Measurements from ENCODE around the gene CRTC3. TPM values are rescaled to one million over a fixed set of nuclear protein-coding genes. Genes with fewer than 3 reads are reported as not detected.
"Not testable (repeated sequence)": the region's sequence is repeated elsewhere in the genome, so short reads cannot be mapped to it uniquely, and the experiment has no call there.

Gene CRTC3
- total RNA-seq, 4 donors from 2014 or later: 19.8 to 33.1 (median 25.9) TPM

- TF ChIP-seq, protein P1, sequence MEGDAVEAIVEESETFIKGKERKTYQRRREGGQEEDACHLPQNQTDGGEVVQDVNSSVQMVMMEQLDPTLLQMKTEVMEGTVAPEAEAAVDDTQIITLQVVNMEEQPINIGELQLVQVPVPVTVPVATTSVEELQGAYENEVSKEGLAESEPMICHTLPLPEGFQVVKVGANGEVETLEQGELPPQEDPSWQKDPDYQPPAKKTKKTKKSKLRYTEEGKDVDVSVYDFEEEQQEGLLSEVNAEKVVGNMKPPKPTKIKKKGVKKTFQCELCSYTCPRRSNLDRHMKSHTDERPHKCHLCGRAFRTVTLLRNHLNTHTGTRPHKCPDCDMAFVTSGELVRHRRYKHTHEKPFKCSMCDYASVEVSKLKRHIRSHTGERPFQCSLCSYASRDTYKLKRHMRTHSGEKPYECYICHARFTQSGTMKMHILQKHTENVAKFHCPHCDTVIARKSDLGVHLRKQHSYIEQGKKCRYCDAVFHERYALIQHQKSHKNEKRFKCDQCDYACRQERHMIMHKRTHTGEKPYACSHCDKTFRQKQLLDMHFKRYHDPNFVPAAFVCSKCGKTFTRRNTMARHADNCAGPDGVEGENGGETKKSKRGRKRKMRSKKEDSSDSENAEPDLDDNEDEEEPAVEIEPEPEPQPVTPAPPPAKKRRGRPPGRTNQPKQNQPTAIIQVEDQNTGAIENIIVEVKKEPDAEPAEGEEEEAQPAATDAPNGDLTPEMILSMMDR (IDR thresholded peaks at IDR 0.05): no peak
- TF ChIP-seq POLR2A (IDR thresholded peaks at IDR 0.05): no peak
- Histone ChIP-seq H3K27ac (no peak overlapping the region), H3K36me3 (peaks cover 0 to 98% (median 0%) of the 10 kb centered on the region in 3 donors), H3K4me1 (no peaks in the 10 kb centered on the region), H3K27me3 (no peaks in the 10 kb centered on the region), H3K4me3 (no peak overlapping the region), H3K9me3 (no peaks in the 10 kb centered on the region)
- DNase-seq: no peak
Measured at GRCh38 chr15:90497376-90497775, 32.3 kb upstream of the CRTC3 start.

- Histone ChIP-seq H3K36me3 (peaks cover 0 to 98% (median 0%) of the 10 kb centered on the region in 3 donors), H3K4me1 (no peaks in the 10 kb centered on the region), H3K27me3 (no peaks in the 10 kb centered on the region), H3K4me3 (no peak overlapping the region), H3K9me3 (no peaks in the 10 kb centered on the region), H3K27ac (no peak overlapping the region)
- TF ChIP-seq, protein P1 (IDR thresholded peaks at IDR 0.05): no peak
- TF ChIP-seq POLR2A (IDR thresholded peaks at IDR 0.05): no peak
- DNase-seq: peak in 1 of 3 donors; percentile 54
Measured at GRCh38 chr15:90497912-90498311, 31.8 kb upstream of the CRTC3 start.

DNA sequence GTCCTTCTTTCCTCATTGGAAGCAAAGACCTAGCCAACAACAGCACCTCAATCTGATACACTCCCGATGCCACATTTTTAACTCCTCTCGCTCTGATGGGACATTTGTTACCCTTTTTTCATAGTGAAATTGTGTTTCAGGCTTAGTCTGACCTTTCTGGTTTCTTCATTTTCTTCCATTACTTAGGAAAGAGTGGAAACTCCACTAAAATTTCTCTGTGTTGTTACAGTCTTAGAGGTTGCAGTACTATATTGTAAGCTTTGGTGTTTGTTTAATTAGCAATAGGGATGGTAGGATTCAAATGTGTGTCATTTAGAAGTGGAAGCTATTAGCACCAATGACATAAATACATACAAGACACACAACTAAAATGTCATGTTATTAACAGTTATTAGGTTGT is 29.6 kb upstream of the CRTC3 start:
- Histone ChIP-seq H3K4me1 (no peaks in the 10 kb centered on the region), H3K9me3 (no peaks in the 10 kb centered on the region), H3K4me3 (no peak overlapping the region), H3K27ac (no peak overlapping the region), H3K36me3 (peaks cover 0 to 78% (median 0%) of the 10 kb centered on the region in 3 donors), H3K27me3 (no peaks in the 10 kb centered on the region)
- TF ChIP-seq, protein P1 (IDR thresholded peaks at IDR 0.05): no peak
- TF ChIP-seq POLR2A (IDR thresholded peaks at IDR 0.05): no peak
- no peak for DNase-seq

DNA sequence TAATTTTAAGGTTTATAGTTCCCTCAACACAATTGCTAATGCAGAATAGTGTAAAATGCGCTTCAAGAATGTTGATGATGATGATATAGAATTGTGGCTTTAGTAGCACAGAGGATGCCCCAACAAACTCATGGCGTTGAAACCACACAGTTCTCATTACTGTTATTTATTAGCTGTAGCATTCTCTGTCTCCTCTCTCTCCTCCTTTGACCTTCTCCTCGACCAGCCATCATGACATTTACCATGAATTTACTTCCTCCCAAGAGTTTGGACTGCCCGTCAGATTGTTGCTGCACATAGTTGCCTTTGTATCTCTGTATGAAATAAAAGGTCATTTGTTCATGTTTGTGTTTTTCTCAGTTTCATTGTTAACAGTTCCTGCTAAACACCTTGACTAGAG is 27.8 kb upstream of the CRTC3 start:
- Histone ChIP-seq H3K27me3 (no peaks in the 10 kb centered on the region), H3K4me1 (no peaks in the 10 kb centered on the region), H3K36me3 (peaks cover 0 to 62% (median 0%) of the 10 kb centered on the region in 3 donors), H3K27ac (no peak overlapping the region), H3K9me3 (no peaks in the 10 kb centered on the region), H3K4me3 (no peak overlapping the region)
- no peak for TF ChIP-seq POLR2A (IDR thresholded peaks at IDR 0.05)
- TF ChIP-seq, protein P1 (IDR thresholded peaks at IDR 0.05): no peak
- no peak for DNase-seq

- not testable (repeated sequence) for H3K27ac ChIP-seq, H3K4me3 ChIP-seq, H3K36me3 ChIP-seq, H3K9me3 ChIP-seq, DNase-seq, H3K27me3 ChIP-seq, H3K4me1 ChIP-seq
Measured at GRCh38 chr15:90510781-90511180, 18.9 kb upstream of the CRTC3 start.

GRCh38 chr15:90511211-90511618 is 18.5 kb upstream of the CRTC3 start:
- not testable (repeated sequence) for H3K36me3 ChIP-seq, H3K4me1 ChIP-seq, DNase-seq, H3K27ac ChIP-seq, H3K9me3 ChIP-seq, H3K27me3 ChIP-seq, H3K4me3 ChIP-seq

GRCh38 chr15:90512276-90512675 is 17.4 kb upstream of the CRTC3 start:
- no peaks in the 10 kb centered on the region for H3K4me1 ChIP-seq
- no peak for TF ChIP-seq POLR2A (IDR thresholded peaks at IDR 0.05)
- TF ChIP-seq, protein P1 (IDR thresholded peaks at IDR 0.05): no peak
- DNase-seq: no peak
- no peaks in the 10 kb centered on the region for H3K27me3 ChIP-seq
- H3K27ac ChIP-seq: no peak overlapping the region
- no peaks in the 10 kb centered on the region for H3K9me3 ChIP-seq
- H3K36me3 ChIP-seq: no peaks in the 10 kb centered on the region
- H3K4me3 ChIP-seq: no peak overlapping the region

Measured in Peyer's patch (tissue), 4 donors.